Hematopoietic multipotent progenitor cell (in vitro differentiated cells): ENCODE results near the gene ATP2B3. TPM values are rescaled to one million over a fixed set of nuclear protein-coding genes. Genes with fewer than 3 reads are reported as not detected.

ENCODE experiments used
- DNase-seq, 3 donors: peaks; one replicate each; pipeline ENCODE4 v3.0.0-alpha.2; 2011 to 2015; ENCODE audit warnings: low read depth in 2 of 3, low spot score in 2 of 3
- total RNA-seq: library from RNA; depleted of rRNA; stranded (reverse); fragments of >200 nt; gene quantifications from one replicate; pipeline ENCODE4 v1.2.3, GENCODE V29; 2012

ATP2B3 gene
- total RNA-seq, 1 donor: not detected

DNA sequence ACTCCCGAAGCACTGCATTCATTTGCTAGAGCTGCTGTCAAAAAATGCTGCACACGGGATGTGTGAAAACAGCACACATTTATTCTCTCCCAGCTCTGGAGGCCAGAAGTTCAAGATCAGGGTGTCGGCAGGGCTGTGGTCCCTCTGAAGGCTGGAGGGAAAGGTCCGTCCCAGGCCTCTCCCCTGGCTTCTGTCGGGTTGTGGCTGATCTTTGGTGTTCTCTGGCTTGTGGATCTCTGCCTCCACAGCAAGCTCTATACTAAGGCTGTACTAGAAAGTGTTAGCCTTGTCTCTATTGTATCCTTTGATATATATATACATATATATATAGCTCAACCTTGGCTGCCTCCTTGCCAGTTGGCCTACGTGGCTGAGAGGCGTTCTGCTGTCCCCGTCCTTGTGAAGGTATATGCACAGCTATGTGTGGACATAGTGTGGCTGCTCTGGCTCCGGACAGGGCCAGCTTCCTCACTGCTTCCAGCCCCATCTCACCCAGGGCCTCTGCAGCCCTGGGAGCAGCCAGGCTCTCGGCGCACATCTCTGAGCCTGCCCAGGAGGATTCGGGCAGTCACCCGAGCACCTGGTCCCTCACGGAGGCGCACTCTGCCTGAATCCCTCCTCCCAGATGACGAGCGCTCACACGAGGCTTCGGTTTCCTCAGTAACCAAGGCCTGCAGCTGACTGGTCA, 114.6 kb downstream of the ATP2B3 start:
- no peak for DNase-seq

Other genes starting within 250 kb of the ATP2B3 start
- gene PNMA6F, start 195.9 kb upstream of the ATP2B3 start, total RNA-seq: not detected
- 9.4 TPM for gene ZNF275, start 183.5 kb upstream of the ATP2B3 start, total RNA-seq
- not detected for gene PNMA6E, start 116.3 kb upstream of the ATP2B3 start, total RNA-seq
- gene ZFP92, start 106.2 kb upstream of the ATP2B3 start, total RNA-seq: 3.0 TPM
- 4.3 TPM for gene TREX2, start 71.6 kb upstream of the ATP2B3 start, total RNA-seq
- 13.5 TPM for gene HAUS7, start 47.1 kb upstream of the ATP2B3 start, total RNA-seq
- not detected for gene BGN, start 22.7 kb upstream of the ATP2B3 start, total RNA-seq
- 32.3 TPM for gene CCNQ, start 81.5 kb downstream of the ATP2B3 start, total RNA-seq
- not detected for gene DUSP9, start 129.6 kb downstream of the ATP2B3 start, total RNA-seq
- gene PNCK, start 156.2 kb downstream of the ATP2B3 start, total RNA-seq: not detected
- gene SLC6A8, start 170.3 kb downstream of the ATP2B3 start, total RNA-seq: 2.2 TPM
- 107 TPM for gene BCAP31, start 206.7 kb downstream of the ATP2B3 start, total RNA-seq
- 17.2 TPM for gene ABCD1, start 207.2 kb downstream of the ATP2B3 start, total RNA-seq
- gene PLXNB3, start 246.6 kb downstream of the ATP2B3 start, total RNA-seq: 0.54 TPM